Motor neuron (in vitro differentiated cells): Measurements from ENCODE around the gene CELF3. TPM values are rescaled to one million over a fixed set of nuclear protein-coding genes. Genes with fewer than 3 reads are reported as not detected.

ENCODE experiments used
- ATAC-seq, 8 experiments: fragments of 200-7000 bp; cut with Tn5 transposase; replicated peaks in 6 of 8; 2 replicates each; pipeline ENCODE4 v1.8.0; 2021; ENCODE audit warnings: mild to moderate bottlenecking in 8 of 8, moderate library complexity in 8 of 8
- H3K27ac ChIP-seq, 2 donors: fragments of 250-450 bp; sonication (Bioruptor Pico); 2 replicates each; pipeline ENCODE4 v1.9.0; 2021; ENCODE audit warnings: antibody characterized with exemption in 2 of 2, mild to moderate bottlenecking in 2 of 2, moderate library complexity in 1 of 2
- H3K4me1 ChIP-seq, 2 donors: fragments of 250-450 bp; sonication (Bioruptor Pico); replicated peaks in 1 of 2; 2 replicates each; pipeline ENCODE4 v1.6.1; 2021; ENCODE audit warnings: antibody characterized with exemption in 2 of 2, mild to moderate bottlenecking in 2 of 2, moderate library complexity in 1 of 2
- H3K4me3 ChIP-seq, 5 donors: fragments of 250-450 bp; sonication (Bioruptor Pico); 2 replicates each; pipeline ENCODE4 v1.9.0; 2021; ENCODE audit warnings: antibody characterized with exemption in 5 of 5, mild to moderate bottlenecking in 5 of 5, moderate library complexity in 4 of 5
- WGBS, 10 experiments: fragments of 450-650 bp; shearing (Covaris generic); methylation state at CpG; one replicate each; pipeline ENCODE4 v1.0.0; 2022; 5-methylcytosine and 5-hydroxymethylcytosine counted together
- in situ Hi-C, 9 experiments: fragments of 400-800 bp; cut with MboI; loops; one replicate each; pipeline ENCODE4 v1.15.0; 2021; ENCODE audit warnings: low sequenced_read_pairs in 9 of 9, low pct_unique_long_range_greater_than_20kb in 2 of 9; ENCODE audit not compliant: unreplicated experiment in 9 of 9
- total RNA-seq, 8 experiments: library from RNA; unstranded; fragments of 300-600 nt; gene quantifications; 2 replicates each; pipeline versions ENCODE4 v1.2.3 to v1.2.4, GENCODE V29; 2022

Gene CELF3
- total RNA-seq, 8 experiments from 2014 or later: 0.09 to 108 (median 44.7) TPM

- in situ Hi-C loops: loop anchor here in 2 of 9 experiments (25.0 kb wide), 2 partner anchors 146 to 296 kb away; no protein-coding TSS in a partner anchor
- ATAC-seq: no peak
- Histone ChIP-seq H3K4me1 (peaks cover 10 to 17% of the 10 kb centered on the region in 2 donors), H3K4me3 (no peak overlapping the region), H3K27ac (no peak overlapping the region)
- WGBS, 10 experiments: 40 to 100% (median 75%) methylated on average over 1 to 3 of the region's 3 CpGs; no CpG with 5 or more reads in 1 of the 10 experiments
Measured at GRCh38 chr1:151733126-151733525, 16.5 kb upstream of the CELF3 start.

- H3K4me3 ChIP-seq: no peak overlapping the region
- WGBS, 10 experiments: 56 to 94% (median 79%) methylated on average over 2 to 4 of the region's 4 CpGs; no CpG with 5 or more reads in 2 of the 10 experiments
- in situ Hi-C loops: loop anchor here in 2 of 9 experiments (25.0 kb wide), 2 partner anchors 143 to 293 kb away; no protein-coding TSS in a partner anchor
- no peak for ATAC-seq
- peaks cover 18 to 28% of the 10 kb centered on the region in 2 donors for H3K4me1 ChIP-seq
- H3K27ac ChIP-seq: no peak overlapping the region
Measured at GRCh38 chr1:151729966-151730291, 13.3 kb upstream of the CELF3 start.

- peaks cover 19 to 28% of the 10 kb centered on the region in 2 donors for H3K4me1 ChIP-seq
- H3K27ac ChIP-seq: no peak overlapping the region
- WGBS, 10 experiments: 30 to 69% (median 54%) methylated on average over 3 to 9 of the region's 10 CpGs; no CpG with 5 or more reads in 2 of the 10 experiments
- no peak overlapping the region for H3K4me3 ChIP-seq
- no peak for ATAC-seq
- in situ Hi-C loops: loop anchor here in 2 of 9 experiments (25.0 kb wide), 2 partner anchors 142 to 292 kb away; no protein-coding TSS in a partner anchor
Measured at GRCh38 chr1:151729157-151729965, 12.8 kb upstream of the CELF3 start.

GRCh38 chr1:151728151-151729054 is 11.8 kb upstream of the CELF3 start:
- 0 to 90% (median 32%) methylated on average over 2 to 14 of the region's 19 CpGs; no CpG with 5 or more reads in 1 of the 10 experiments for WGBS, 10 experiments
- H3K4me3 ChIP-seq: peak overlapping the region in 3 of 5 donors; percentile 10 to 14 (median 11)
- peaks cover 23 to 28% of the 10 kb centered on the region in 2 donors for H3K4me1 ChIP-seq
- H3K27ac ChIP-seq: peak overlapping the region; percentile 52 to 75
- in situ Hi-C loops: loop anchor here in 2 of 9 experiments (25.0 kb wide), 2 partner anchors 141 to 291 kb away; no protein-coding TSS in a partner anchor
- ATAC-seq: peak; percentile 87 to 97 (median 94)

- Histone ChIP-seq H3K27ac (no peak overlapping the region), H3K4me3 (no peak overlapping the region), H3K4me1 (peaks cover 28 to 34% of the 10 kb centered on the region in 2 donors)
- no peak for ATAC-seq
- in situ Hi-C loops: no loop called here
- WGBS, 10 experiments: 7 to 67% (median 37%) methylated on average over 1 to 3 of the region's 3 CpGs; no CpG with 5 or more reads in 2 of the 10 experiments
Measured at GRCh38 chr1:151723726-151724370, 7.2 kb upstream of the CELF3 start.

GRCh38 chr1:151721788-151722510 is 5.3 kb upstream of the CELF3 start:
- ATAC-seq: no peak

GRCh38 chr1:151720974-151721787 is 4.6 kb upstream of the CELF3 start, which contains the start of gene RIIAD1:
Gene RIIAD1 (plus strand): TSS chr1:151721522. CDS start chr1:151721537, 15 bp downstream.
- ATAC-seq: peak; percentile 59 to 78 (median 68)
- in situ Hi-C loops: no loop called here
- Histone ChIP-seq H3K4me3 (peak within 1 kb of the TSS; percentile 34 to 55 (median 44)), H3K4me1 (peaks cover 20 to 39% of the 10 kb centered on the region in 2 donors), H3K27ac (no peak within 1 kb of the TSS)
- 0 to 38% (median 15%) methylated on average over 1 to 11 of the region's 44 CpGs; no CpG with 5 or more reads in 1 of the 10 experiments for WGBS, 10 experiments

More at GRCh38 chr1:151721788-151722510, 5.3 kb upstream of the CELF3 start:
- peaks cover 20 to 36% of the 10 kb centered on the region in 2 donors for H3K4me1 ChIP-seq
- H3K27ac ChIP-seq: no peak overlapping the region
- in situ Hi-C loops: no loop called here
- H3K4me3 ChIP-seq: peak overlapping the region; percentile 34 to 55 (median 44)
- WGBS, 10 experiments: 28 to 100% (median 50%) methylated on average over 2 to 17 of the region's 17 CpGs; no CpG with 5 or more reads in 1 of the 10 experiments

GRCh38 chr1:151720554-151720953 is 4.0 kb upstream of the CELF3 start:
- ATAC-seq: peak in 2 of 8 experiments; percentile 14 to 40
- Histone ChIP-seq H3K27ac (no peak overlapping the region), H3K4me3 (peak overlapping the region in 1 of 5 donors; percentile 50), H3K4me1 (peaks cover 20 to 45% of the 10 kb centered on the region in 2 donors)
- WGBS, 10 experiments: 0 to 62% (median 27%) methylated on average over 1 to 5 of the region's 5 CpGs
- in situ Hi-C loops: no loop called here

GRCh38 chr1:151720125-151720524 is 3.5 kb upstream of the CELF3 start:
- WGBS, 10 experiments: 17 to 60% (median 39%) methylated on average over 1 of the region's 1 CpG; no CpG with 5 or more reads in 4 of the 10 experiments
- ATAC-seq: no peak
- no peak overlapping the region for H3K4me3 ChIP-seq
- in situ Hi-C loops: no loop called here
- H3K4me1 ChIP-seq: peaks cover 20 to 50% of the 10 kb centered on the region in 2 donors
- no peak overlapping the region for H3K27ac ChIP-seq

- no peak for ATAC-seq
- in situ Hi-C loops: no loop called here
- H3K4me3 ChIP-seq: no peak overlapping the region
- WGBS, 10 experiments: 17 to 90% (median 73%) methylated on average over 1 to 4 of the region's 4 CpGs; no CpG with 5 or more reads in 4 of the 10 experiments
- no peak overlapping the region for H3K27ac ChIP-seq
- H3K4me1 ChIP-seq: peaks cover 31 to 59% of the 10 kb centered on the region in 2 donors
Measured at GRCh38 chr1:151718666-151719065, 2.1 kb upstream of the CELF3 start.

GRCh38 chr1:151718011-151718431 is 1.4 kb upstream of the CELF3 start:
- ATAC-seq: no peak
- in situ Hi-C loops: no loop called here
- peak overlapping the region in 1 of 5 donors; percentile 70 for H3K4me3 ChIP-seq
- peak overlapping the region; percentile 87 to 96 for H3K27ac ChIP-seq
- WGBS, 10 experiments: 0 to 80% (median 21%) methylated on average over 1 to 4 of the region's 4 CpGs; no CpG with 5 or more reads in 4 of the 10 experiments
- peaks cover 37 to 66% of the 10 kb centered on the region in 2 donors for H3K4me1 ChIP-seq
